MM.1S (cell line): Measurements from ENCODE around the gene LRP6.

Source experiments
- CTCF ChIP-seq: fragments of 300-600 bp; sonication (generic); IDR thresholded peaks from 2 replicates; pipeline ENCODE4 v1.5.1; 2016; ENCODE audit warnings: antibody characterized with exemption, low read length, mixed read lengths
- EZH2 ChIP-seq: fragments of 300-600 bp; sonication (generic); optimal IDR thresholded peaks from 2 replicates; pipeline ENCODE3; 2017; ENCODE audit warnings: low read depth, mild to moderate bottlenecking, antibody characterized with exemption, low read length, mixed read lengths
- EZH2phosphoT487 ChIP-seq: fragments of 300-600 bp; sonication (generic); IDR thresholded peaks from 2 replicates; pipeline ENCODE4 v1.6.1; 2018; ENCODE audit warnings: antibody characterized with exemption, low read length

GRCh38 chr12:12209043-12209442 is 57.8 kb downstream of the LRP6 start:
- TF ChIP-seq EZH2phosphoT487 (no peak), CTCF (no peak), EZH2 (no peak)
